Measurements from ENCODE around the gene BIN1.

DNA sequence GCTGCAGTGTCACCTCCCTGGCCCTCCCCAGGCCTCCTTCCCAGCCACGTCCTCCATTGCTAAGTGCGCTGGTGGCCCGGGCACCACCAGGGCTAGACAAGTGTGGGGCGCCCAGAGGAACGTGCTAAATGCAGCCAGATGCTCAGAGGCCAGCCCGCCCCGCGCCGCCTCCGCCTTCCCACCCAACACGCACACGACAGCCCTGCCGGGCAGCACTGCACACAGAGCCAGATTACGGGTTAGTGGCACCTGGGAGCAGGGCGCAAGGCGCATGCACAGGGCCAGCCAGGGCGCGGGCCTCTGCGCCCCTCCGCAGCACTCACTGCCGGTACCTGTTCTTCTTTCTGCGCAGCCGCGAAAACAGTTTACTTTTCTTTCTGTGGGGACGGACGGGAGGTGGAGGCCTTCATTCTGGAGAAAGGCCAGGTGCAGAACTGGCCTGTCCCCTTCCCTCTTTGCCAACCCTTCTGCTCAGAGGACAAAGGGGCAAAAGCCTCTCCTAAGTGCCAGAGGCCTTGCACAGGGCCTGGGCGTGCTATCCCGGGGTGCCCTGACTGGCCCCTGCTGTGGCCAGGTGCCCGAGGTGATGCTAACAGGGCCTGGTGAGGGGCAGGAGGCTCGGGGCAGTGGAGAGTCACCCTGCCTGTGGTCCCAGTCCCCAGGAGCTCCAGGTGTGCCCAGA, 46.5 kb downstream of the BIN1 start:
- TF ChIP-seq CTCF (IDR thresholded peaks at IDR 0.05) (no peak), TCF7L2 (IDR thresholded peaks at IDR 0.05; ENCODE audit: low read depth, low read length) (no peak), POLR2AphosphoS5 (IDR thresholded peaks at IDR 0.05; ENCODE audit: low read depth, low read length) (no peak)

All from Panc1 (cell line).